GM13977 (cell line): ENCODE results near the gene MAJIN.
"Not testable (repeated sequence)": the region's sequence is repeated elsewhere in the genome, so short reads cannot be mapped to it uniquely, and the experiment has no call there.

Experiments used
- DNase-seq: peaks from one replicate; pipeline ENCODE4 v3.0.0; 2012; ENCODE audit warnings: low spot score
- CTCF ChIP-seq: IDR thresholded peaks from 2 replicates; pipeline ENCODE4 v1.5.1; 2012; ENCODE audit warnings: mild to moderate bottlenecking, control low read depth; ENCODE audit not compliant: insufficient read depth; ENCODE audit errors: extremely low read depth, missing control alignments
- in situ Hi-C: fragments of 300-500 bp; cut with MboI; formaldehyde crosslinking; loops from one replicate; pipeline ENCODE4 v1.12.0; 2022; ENCODE audit warnings: low sequenced_read_pairs, low pct_unique_long_range_greater_than_20kb, mixed read lengths, inconsistent platforms; ENCODE audit not compliant: unreplicated experiment

Gene MAJIN

DNA sequence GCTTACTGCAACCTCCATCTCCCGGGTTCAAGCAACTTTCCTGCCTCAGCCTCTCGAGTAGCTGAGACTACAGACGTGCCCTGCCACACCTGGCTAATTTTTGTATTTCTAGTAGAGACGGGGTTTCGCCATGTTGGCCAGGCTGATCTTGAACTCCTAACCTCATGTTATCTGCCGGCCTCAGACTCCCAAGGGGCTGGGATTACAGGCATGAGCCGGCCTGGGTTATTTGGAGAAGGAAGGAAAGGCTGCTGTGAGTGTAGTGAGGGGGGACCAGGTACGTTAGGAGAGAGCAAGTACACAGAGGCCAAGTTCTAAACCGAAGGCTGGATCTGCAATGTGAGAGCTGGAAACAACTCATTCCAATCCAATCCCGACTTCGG is 24.4 kb upstream of the MAJIN start:
- no peak for DNase-seq
- TF ChIP-seq CTCF = no peak
- in situ Hi-C loops = no loop called here

DNA sequence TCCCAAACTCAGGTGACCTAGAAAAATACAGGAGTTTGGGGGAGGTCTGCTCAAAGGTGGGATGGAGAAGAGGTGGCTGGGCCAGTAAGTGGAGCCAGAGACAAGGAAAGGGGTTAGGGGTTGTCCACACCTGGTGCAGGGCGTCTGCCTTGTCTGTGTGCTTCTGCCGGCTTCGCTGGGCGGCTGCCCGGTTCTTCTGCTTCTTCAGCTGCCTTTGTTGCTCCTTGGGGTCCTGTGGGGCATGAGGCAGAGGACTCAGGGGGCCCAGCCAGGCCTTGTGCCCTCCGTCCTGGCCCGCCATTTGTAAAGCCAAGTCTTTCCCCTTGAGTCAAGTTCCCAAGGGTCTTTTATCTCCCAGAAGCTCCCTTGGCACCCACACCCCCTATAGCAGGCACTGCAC is 22.4 kb upstream of the MAJIN start:
- no peak for DNase-seq
- in situ Hi-C loops = no loop called here
- no peak for TF ChIP-seq CTCF

GRCh38 chr11:64990222-64990923 is 18.5 kb upstream of the MAJIN start:
- TF ChIP-seq CTCF = no peak
- no peak for DNase-seq

GRCh38 chr11:64989416-64989815 is 17.5 kb upstream of the MAJIN start:
- TF ChIP-seq CTCF = no peak
- DNase-seq = no peak
- in situ Hi-C loops = no loop called here

More at GRCh38 chr11:64990222-64990923, 18.5 kb upstream of the MAJIN start:
- in situ Hi-C loops = no loop called here

- in situ Hi-C loops = no loop called here
- DNase-seq = no peak
- no peak for TF ChIP-seq CTCF
Measured at GRCh38 chr11:64987998-64988854, 16.3 kb upstream of the MAJIN start.

DNA sequence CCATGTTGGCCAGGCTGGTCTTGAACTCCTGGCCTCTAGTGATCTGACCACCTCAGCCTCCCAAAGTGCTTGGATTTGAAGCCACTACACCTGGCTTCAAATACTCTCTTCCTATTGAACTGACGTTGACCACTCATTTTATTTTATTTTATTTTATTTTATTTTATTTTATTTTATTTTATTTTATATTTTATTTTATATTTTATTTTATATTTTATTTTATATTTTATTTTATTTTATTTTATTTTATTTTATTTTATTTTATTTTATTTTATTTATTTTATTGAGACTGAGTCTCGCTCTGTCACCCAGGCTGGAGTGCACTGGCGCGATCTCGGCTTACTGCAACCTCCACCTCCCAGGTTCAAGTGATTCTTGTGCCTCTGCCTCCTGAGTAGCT is 11.4 kb upstream of the MAJIN start:
- in situ Hi-C loops, DNase-seq: not testable (repeated sequence)

DNA sequence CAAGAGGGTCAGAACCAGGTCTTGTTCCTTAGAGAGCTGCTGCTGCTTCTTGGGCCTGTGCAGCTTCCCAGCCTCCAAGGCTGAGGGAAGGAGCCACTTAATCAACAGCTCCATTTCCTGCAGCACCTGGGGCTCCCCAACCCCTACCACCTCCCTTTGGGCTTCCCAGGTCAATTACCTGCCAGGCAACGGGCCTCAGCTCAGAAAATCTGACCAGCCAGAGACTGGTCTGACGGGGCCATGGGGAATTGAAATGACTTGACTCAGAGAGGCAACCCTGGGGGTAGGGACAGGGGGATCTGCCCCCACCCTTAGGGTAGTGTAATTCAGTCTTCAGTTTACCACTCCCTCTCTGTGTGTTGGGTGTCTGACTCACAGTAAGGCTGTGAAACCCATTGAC is 4.7 kb upstream of the MAJIN start:
- in situ Hi-C loops = no loop called here
- no peak for TF ChIP-seq CTCF
- no peak for DNase-seq
